HG03175 (cell line): ENCODE data around the gene HOXB8.

ENCODE experiments used
- ATAC-seq: cut with Tn5 transposase; IDR thresholded peaks from one replicate; pipeline ENCODE4 v1.9.1; 2021; ENCODE audit warnings: mild to moderate bottlenecking, moderate library complexity; ENCODE audit not compliant: unreplicated experiment

The HOXB8 gene

GRCh38 chr17:48611213-48611612, 3.9 kb downstream of the HOXB8 start:
- no peak for ATAC-seq

GRCh38 chr17:48610282-48611211, 4.5 kb downstream of the HOXB8 start, which contains the start of gene HOXB7:
HOXB7 (minus strand) TSS chr17:48611017; CDS start chr17:48610918, 99 bp downstream.
- no peak for ATAC-seq

- no peak for ATAC-seq
Measured at GRCh38 chr17:48609759-48610281, 5.3 kb downstream of the HOXB8 start.

- no peak for ATAC-seq
Measured at GRCh38 chr17:48609033-48609432, 6.1 kb downstream of the HOXB8 start.

GRCh38 chr17:48608494-48608834, 6.6 kb downstream of the HOXB8 start:
- ATAC-seq, result no peak

GRCh38 chr17:48606892-48607614, 8.0 kb downstream of the HOXB8 start:
- ATAC-seq, result no peak

GRCh38 chr17:48605991-48606891, 8.9 kb downstream of the HOXB8 start:
- no peak for ATAC-seq

- ATAC-seq, result no peak
Measured at GRCh38 chr17:48605409-48605919, 9.6 kb downstream of the HOXB8 start.

GRCh38 chr17:48604770-48605329, 10.2 kb downstream of the HOXB8 start, which contains the start of gene HOXB6:
HOXB6 (minus strand) TSS chr17:48604986; CDS start chr17:48598150, 6,836 bp downstream.
- ATAC-seq, result no peak

- ATAC-seq, result no peak
Measured at GRCh38 chr17:48603959-48604769, 10.9 kb downstream of the HOXB8 start.

GRCh38 chr17:48601539-48602425, 13.3 kb downstream of the HOXB8 start:
- ATAC-seq, result no peak

- no peak for ATAC-seq
Measured at GRCh38 chr17:48601207-48601538, 13.9 kb downstream of the HOXB8 start.

- no peak for ATAC-seq
Measured at GRCh38 chr17:48600244-48601098, 14.6 kb downstream of the HOXB8 start.

GRCh38 chr17:48599354-48599753, 15.7 kb downstream of the HOXB8 start:
- no peak for ATAC-seq

- no peak for ATAC-seq
Measured at GRCh38 chr17:48598736-48599135, 16.4 kb downstream of the HOXB8 start.

GRCh38 chr17:48597778-48598631, 17.1 kb downstream of the HOXB8 start:
- no peak for ATAC-seq

GRCh38 chr17:48597528-48597777, 17.6 kb downstream of the HOXB8 start:
- ATAC-seq, result no peak
